HG03565 (cell line): ENCODE data around the gene TFEB.

Experiments used
- ATAC-seq: cut with Tn5 transposase; IDR thresholded peaks from one replicate; pipeline ENCODE4 v1.9.1; 2021; ENCODE audit warnings: mild to moderate bottlenecking, moderate library complexity; ENCODE audit not compliant: unreplicated experiment

The TFEB gene

GRCh38 chr6:41707565-41708200 is 27.7 kb downstream of the TFEB start:
- ATAC-seq = no peak

DNA sequence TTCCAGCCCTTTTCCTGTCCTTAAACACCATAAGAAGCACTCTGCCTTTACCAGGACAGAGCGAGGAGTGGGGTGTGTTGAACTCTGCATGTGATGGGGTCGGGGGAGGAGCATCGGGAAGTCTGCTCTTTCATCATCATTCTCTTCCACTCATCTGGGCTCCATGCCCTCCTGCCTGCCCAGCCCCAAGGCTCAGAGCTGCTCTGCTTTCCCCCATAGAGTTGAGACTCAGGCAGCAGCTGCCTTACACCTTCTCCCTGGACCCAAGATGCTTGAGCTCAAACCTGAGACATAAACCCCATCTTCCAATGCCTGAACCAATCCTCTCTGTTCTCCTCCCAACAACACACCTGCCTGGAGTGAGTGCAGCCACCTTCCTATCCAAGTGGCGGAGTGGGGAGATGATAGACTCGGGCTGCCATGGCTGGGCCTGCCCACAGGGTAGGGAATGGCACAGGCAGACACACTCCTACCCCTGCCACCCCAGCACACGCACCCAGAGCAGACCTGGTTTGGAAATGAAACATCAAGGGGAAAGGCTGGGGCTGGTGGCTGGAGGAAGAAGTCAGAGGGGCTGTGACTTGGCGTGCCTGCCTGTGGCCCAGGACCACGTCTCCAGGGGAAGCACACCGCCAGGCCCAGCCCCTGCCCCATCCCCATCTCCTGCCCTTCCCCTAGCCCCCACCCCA is 28.4 kb downstream of the TFEB start:
- ATAC-seq = no peak

- peak; percentile 42 for ATAC-seq
These were observed 29.2 kb downstream of the TFEB start for GRCh38 chr6:41705996-41706835.

DNA sequence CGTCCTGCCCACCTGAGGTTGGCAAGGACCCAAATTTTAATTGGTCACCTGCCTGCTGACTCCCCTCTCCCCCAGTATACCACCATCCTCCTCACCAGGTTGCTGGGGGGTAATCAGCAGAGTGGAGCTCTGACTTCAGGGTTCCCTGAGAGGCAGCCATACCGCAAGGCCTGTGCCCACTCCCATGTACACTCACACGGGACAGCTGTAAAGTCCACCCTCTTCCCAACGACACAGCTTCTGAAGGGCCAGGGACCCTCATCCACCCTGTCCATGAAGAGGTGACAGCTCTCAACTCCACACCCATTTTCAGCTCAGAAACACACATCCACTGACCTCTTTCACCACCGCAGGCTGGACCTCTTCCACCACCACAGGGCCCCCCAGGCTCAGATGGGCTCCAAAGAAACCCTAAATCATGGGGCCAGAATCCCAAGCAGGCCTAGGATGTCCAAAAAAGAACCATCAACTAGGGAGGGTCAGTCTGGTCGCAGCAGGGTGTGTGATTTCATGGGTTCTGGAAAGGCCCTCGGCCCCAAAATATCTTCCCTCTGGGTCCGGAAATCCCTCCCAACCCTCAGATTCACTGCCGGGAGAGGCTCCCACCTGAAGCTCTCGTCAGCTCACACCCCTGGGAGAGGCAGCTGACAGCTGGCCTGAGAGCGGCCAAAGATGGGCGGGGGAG is 30.0 kb downstream of the TFEB start:
- ATAC-seq = no peak

GRCh38 chr6:41704656-41705310 is 30.6 kb downstream of the TFEB start:
- ATAC-seq = no peak

GRCh38 chr6:41704028-41704427 is 31.4 kb downstream of the TFEB start:
- no peak for ATAC-seq

DNA sequence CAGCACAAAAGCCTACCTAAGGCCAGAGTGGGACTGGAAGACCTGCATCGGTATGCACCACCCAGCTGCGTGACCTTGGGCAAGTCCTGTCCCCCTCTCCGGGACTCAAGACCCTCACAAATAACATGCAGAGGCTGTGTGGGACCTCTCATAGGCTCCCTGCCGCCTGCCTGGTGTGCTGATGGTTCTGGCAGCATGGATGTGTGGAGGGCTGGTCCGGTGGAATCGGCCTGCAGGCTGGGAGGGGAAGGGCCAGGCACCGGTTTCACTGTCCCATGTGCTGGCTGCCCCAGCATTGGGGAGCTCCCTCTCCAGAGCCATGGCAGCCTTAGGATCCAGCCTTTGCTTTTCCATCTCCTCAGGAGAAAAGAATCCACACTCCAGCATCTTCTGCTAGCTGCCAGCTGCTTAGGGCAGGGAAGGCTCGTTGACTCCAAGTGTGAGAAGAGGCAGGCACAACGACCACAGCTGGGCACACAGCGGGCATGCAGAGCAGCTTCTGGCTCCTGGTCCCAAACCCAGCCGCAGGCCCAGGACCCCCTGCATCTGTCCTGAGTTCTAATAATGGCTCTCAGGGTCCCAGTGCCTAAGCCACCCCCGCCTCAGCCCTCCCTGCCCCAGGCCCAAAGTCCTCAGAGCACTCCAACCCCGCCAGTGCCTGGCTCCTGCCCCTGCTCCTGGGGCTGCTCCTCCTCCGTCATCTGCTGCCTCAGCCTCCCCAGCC is 32.5 kb downstream of the TFEB start:
- ATAC-seq = no peak

GRCh38 chr6:41702089-41702745 is 33.2 kb downstream of the TFEB start:
- ATAC-seq = no peak

DNA sequence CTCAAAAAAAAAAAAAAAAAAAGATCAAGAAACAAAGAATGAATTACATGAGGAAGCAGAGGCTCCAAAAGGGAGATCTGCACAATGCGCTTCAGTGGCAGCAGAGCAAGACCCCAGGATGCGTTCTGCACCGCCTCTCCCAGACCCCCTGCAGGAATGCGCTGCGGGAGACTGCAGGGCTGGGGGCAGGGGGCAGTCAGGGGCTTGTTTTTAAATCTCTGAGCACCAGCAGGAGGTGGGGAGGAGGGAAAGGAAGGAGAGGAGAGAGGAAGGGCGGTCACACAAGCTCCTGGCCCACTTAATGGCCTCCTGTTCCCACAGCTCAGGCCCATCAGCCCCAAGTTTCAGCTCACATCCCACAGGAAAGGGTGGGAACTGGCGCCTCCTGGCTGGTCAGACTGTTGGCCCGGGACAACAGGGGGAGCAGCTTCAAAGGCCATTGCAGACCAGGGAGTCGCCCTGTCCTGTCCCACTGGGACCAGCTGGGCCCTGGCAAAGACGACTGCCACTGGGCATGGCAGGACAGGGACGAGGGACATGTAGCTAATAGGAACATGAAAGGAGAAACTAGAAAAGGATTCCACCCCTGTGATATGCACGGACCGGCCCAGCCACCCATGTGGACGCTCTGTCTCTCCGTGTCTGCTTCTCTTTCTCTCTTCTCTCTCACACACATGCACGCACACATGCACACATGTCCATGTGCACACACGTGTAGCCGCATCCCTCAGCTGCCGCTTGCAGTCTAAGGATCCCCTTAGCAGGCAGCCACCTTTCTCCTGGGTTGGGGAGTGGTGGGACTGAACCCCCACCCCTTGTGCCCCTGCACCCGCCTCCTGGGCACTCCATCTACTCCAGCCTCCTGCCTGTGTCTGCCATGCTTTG is 34.7 kb downstream of the TFEB start:
- no peak for ATAC-seq

DNA sequence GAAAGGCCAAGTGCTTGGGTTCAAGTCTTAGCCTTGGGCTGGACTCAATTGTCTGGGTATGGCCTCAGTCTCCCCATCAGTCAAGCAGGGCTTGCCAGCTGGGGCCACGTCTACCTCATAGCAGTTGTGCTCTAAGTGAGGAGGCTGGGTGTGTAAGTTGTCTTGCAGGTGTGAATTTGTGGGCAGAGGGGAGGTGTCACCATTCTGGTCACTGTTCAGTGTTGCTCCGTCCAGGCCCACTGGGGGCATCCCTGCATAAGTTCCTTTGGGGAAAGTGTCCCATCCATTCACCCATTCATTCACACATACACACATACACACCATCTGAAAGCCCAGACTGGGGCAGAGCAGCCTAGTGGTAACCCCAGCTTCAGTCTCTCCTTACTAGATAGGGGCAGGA is 36.3 kb downstream of the TFEB start:
- ATAC-seq = no peak

- ATAC-seq = no peak
These were observed 37.3 kb downstream of the TFEB start for GRCh38 chr6:41697861-41698781.

DNA sequence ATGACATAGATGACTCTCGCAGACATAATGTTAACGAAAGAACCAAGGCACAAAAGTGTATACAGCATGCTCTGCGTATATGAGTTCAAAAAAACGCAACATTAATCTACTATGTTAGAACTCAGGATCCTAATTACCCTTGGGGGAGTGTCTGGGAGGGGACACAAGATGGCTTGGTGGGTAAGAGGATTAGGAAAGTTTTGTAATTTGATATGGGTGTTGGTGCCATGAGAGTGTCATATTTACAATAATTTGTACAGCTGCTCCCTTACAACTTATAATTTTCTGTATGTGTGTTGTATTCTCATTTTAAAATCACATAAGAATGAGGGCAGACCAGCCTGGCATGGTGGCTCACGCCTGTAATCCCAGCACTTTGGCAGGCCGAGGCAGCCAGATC is 38.6 kb downstream of the TFEB start:
- no peak for ATAC-seq

DNA sequence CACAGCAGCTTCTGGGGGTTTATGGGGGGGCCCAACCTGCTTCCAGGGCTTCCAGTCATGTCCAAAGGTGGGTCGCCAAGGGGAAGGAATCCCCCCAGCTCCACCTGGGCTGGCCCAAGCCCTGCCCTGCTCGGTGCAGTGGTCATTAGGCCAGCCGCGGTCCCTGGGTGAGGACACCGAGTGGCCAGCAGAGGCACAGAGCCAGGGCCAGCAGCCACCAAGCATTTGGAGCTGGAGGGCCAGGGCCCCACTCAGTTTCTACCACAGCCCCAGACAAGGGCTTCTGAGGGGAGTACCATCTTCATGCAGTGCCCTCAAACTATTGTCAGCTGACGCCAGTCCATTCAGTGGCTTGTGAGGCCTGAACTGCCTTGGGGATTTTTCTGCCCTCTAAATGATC is 39.6 kb downstream of the TFEB start:
- ATAC-seq = no peak

DNA sequence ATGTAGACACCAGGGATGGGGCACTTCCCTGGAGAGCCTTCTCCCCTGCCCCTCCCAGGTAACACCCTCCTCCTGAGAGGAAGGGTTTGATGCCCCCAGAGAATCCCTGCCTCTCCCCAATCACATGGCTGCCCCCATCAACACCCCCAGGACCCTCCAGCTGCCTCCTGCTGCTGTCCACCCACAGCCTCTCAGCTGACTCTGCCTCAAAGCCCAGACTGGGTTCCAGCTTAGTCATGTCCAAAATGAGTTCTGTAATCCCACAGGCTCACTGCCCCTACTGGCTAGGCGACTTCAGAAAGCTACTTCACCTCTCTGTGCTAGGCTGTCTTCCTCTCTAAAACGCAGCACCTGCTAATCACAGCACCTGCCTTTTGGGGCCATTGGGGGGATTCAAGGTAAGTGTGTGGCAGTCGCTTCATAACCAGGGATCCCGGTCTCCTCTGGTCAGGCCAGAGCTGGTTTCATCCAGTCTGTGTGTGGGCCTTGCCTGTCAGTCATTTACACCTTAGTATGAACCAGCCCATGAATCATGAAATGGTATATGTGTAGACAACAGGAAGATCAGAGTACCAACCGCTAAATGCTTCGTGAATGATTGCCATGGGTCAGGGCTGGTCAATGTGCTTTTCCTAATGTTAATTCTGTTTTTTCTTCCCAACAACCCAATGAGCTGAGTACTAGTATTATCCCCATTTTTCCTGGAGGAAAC is 40.4 kb downstream of the TFEB start:
- ATAC-seq = no peak

- no peak for ATAC-seq
These were observed 41.8 kb downstream of the TFEB start for GRCh38 chr6:41693281-41694240.

DNA sequence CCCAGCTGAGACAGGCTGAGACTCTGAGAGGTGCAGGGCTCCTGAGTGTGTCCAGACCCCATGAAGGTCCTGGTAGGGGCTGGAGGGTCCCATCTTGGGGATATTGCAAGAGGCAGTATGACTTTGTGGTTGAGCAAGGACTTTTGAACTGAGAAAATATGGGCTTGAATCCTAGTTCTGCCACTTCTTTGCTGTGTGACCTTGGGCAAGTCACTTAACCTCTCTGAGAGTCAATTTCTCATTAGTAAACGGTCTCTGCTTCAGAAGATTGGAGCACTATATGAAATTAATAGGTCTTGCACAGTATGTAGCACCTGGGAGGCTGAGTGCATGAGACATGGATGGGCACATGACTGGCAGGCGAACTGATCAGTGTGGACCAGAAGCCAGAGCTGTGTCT is 42.7 kb downstream of the TFEB start:
- no peak for ATAC-seq
